Tibial nerve (tissue), 3 donors: ENCODE data around the gene TLX1.

Experiments used
- POLR2A ChIP-seq, 2 donors: fragments of 450-650 bp; IDR thresholded peaks; one replicate each; pipeline ENCODE4 v1.6.1; 2017; ENCODE audit warnings: antibody characterized with exemption in 2 of 2, mild to moderate bottlenecking in 2 of 2, moderate library complexity in 2 of 2
- TF ChIP-seq, protein P1 (sequence below), 5 experiments: fragments of 200-600 bp in 3 of 5; fragments of 450-650 bp in 2 of 5; sonication (generic) in 3 of 5; IDR thresholded peaks; one replicate each; pipeline ENCODE4 v1.5.1; 2016 to 2019; ENCODE audit warnings: antibody characterized with exemption in 5 of 5, mild to moderate bottlenecking in 3 of 5, moderate library complexity in 2 of 5

DNA sequence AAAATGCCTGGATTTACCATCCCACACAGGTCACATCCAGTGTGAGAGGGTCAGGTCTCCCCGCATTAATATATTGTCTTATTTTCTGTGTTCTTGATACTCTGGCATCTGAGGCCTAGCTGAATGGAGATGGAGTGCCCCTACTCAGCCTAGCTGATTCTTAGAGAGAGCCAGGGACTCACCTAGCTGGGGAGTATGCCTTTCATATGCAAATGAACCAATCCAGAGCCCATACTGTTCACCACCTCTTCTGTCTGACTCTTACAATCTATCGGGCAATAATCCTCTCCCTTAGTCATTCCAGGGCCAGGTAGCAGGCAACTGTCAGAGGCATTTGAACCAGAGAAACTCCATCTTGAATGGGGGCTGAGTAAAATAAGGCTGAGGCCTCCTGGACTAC lies 51.8 kb downstream of the TLX1 start:
- TF ChIP-seq POLR2A (IDR thresholded peaks at IDR 0.05): no peak
- TF ChIP-seq, protein P1, sequence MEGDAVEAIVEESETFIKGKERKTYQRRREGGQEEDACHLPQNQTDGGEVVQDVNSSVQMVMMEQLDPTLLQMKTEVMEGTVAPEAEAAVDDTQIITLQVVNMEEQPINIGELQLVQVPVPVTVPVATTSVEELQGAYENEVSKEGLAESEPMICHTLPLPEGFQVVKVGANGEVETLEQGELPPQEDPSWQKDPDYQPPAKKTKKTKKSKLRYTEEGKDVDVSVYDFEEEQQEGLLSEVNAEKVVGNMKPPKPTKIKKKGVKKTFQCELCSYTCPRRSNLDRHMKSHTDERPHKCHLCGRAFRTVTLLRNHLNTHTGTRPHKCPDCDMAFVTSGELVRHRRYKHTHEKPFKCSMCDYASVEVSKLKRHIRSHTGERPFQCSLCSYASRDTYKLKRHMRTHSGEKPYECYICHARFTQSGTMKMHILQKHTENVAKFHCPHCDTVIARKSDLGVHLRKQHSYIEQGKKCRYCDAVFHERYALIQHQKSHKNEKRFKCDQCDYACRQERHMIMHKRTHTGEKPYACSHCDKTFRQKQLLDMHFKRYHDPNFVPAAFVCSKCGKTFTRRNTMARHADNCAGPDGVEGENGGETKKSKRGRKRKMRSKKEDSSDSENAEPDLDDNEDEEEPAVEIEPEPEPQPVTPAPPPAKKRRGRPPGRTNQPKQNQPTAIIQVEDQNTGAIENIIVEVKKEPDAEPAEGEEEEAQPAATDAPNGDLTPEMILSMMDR (IDR thresholded peaks at IDR 0.05): no peak
